Measurements from ENCODE around the gene APCDD1L.
"Not testable (repeated sequence)": the region's sequence is repeated elsewhere in the genome, so short reads cannot be mapped to it uniquely, and the experiment has no call there.

APCDD1L gene

DNA sequence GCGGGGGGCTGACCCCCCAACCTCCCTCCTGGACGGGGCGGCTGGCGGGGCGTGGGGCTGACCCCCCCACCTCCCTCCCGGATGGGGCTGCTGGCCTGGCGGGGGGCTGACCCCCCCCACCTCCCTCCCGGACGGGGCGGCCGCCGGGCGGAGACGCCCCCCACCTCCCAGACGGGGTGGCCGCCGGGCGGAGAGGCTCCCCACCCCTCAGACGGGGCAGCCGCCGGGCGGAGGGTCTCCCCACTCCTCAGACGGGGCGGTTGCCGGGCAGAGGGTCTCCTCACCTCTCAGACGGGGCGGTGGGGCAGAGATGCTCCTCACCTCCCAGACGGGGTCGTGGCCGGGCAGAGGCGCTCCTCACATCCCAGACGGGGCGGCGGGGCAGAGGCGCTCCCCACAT, 101.0 kb downstream of the APCDD1L start:
- not testable (repeated sequence) for H3K4me1 ChIP-seq (ENCODE audit: control insufficient read depth, insufficient read depth, low read length); H3K27me3 ChIP-seq (ENCODE audit: control insufficient read depth, insufficient read depth, low read length); H3K4me3 ChIP-seq (ENCODE audit: low read length); H3K27ac ChIP-seq (ENCODE audit: low read depth, low read length); H3K9ac ChIP-seq (ENCODE audit: low read length); H3K36me3 ChIP-seq (ENCODE audit: control insufficient read depth, insufficient read depth, low read length)
